ENCODE measurements around the gene CYP11A1.

CYP11A1 gene

DNA sequence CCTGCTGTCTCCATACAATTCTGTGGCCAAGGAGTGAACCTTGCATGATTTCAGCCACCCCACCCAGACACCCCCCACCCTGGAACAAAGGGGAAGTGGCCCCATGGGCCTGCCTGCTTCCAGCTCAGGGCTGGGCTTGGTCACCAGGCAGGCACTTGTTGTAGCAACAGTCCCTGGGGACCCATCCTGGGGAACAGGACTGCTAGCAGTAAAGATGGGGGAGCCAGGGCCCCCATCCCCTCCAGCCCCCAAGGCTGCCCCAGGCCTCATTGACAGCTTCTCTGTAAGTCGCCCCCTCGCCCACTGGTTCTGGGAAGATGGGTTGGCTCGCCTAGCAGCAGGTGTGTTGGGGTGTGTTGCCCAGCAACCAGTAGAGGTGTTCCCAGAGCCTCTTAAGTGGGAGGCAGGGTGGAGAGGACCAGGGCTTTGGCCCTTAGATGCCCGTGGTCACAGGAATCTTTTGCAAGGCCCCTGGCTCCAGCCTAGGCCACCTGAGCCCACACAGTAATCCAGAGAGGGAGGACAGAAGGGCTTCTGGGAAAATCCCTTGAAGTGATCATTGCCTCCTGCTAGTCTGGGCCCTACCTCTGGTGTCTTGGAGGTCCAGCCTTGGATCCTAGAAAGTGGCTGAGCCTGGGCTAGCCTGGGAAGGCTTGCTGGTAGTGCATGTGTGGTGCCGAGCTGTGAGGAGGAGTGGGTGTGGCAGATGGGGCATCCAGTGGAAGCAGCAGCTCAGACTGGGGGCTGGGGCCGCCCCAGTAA lies 48.9 kb downstream of the CYP11A1 start:
- no peak for TF ChIP-seq CTCF (IDR thresholded peaks at IDR 0.05; ENCODE audit: low read depth, low read length, missing control alignments)
- DNase-seq (ENCODE audit: low read depth), result no peak
- H3K4me3 ChIP-seq (ENCODE audit: low read depth, low read length), result no peak overlapping the region
- in situ Hi-C loops (cut with HindIII; ENCODE audit: low sequenced_read_pairs), result loop anchor here (25.0 kb wide), 1 partner anchor 331 kb away; the partner anchor contains the start of genes PML and STOML1

GRCh38 chr15:74317820-74318375 lies 49.5 kb downstream of the CYP11A1 start:
- peak; percentile 80 for DNase-seq (ENCODE audit: low read depth)
- no peak overlapping the region for H3K4me3 ChIP-seq (ENCODE audit: low read depth, low read length)
- in situ Hi-C loops (cut with HindIII; ENCODE audit: low sequenced_read_pairs), result loop anchor here (25.0 kb wide), 1 partner anchor 331 kb away; the partner anchor contains the start of genes PML and STOML1
- no peak for TF ChIP-seq CTCF (IDR thresholded peaks at IDR 0.05; ENCODE audit: low read depth, low read length, missing control alignments)

- in situ Hi-C loops (cut with HindIII; ENCODE audit: low sequenced_read_pairs), result loop anchor here (25.0 kb wide), 1 partner anchor 329 kb away; the partner anchor contains the start of genes PML and STOML1
- no peak for DNase-seq (ENCODE audit: low read depth)
Measured at GRCh38 chr15:74316141-74316540, 51.3 kb downstream of the CYP11A1 start.

GRCh38 chr15:74315626-74316025 lies 51.8 kb downstream of the CYP11A1 start:
- TF ChIP-seq CTCF (IDR thresholded peaks at IDR 0.05; ENCODE audit: low read depth, low read length, missing control alignments), result no peak
- DNase-seq (ENCODE audit: low read depth), result no peak
- no peak overlapping the region for H3K4me3 ChIP-seq (ENCODE audit: low read depth, low read length)
- in situ Hi-C loops (cut with HindIII; ENCODE audit: low sequenced_read_pairs), result loop anchor here (25.0 kb wide), 1 partner anchor 328 kb away; the partner anchor contains the start of genes PML and STOML1

More at GRCh38 chr15:74316141-74316540, 51.3 kb downstream of the CYP11A1 start:
- H3K4me3 ChIP-seq (ENCODE audit: low read depth, low read length), result no peak overlapping the region
- TF ChIP-seq CTCF (IDR thresholded peaks at IDR 0.05; ENCODE audit: low read depth, low read length, missing control alignments), result no peak

- in situ Hi-C loops (cut with HindIII; ENCODE audit: low sequenced_read_pairs), result loop anchor here (25.0 kb wide), 1 partner anchor 328 kb away; the partner anchor contains the start of genes PML and STOML1
- DNase-seq (ENCODE audit: low read depth), result peak; percentile 41
- TF ChIP-seq CTCF (IDR thresholded peaks at IDR 0.05; ENCODE audit: low read depth, low read length, missing control alignments), result no peak
- H3K4me3 ChIP-seq (ENCODE audit: low read depth, low read length), result no peak overlapping the region
Measured at GRCh38 chr15:74314795-74315438, 52.5 kb downstream of the CYP11A1 start.

- no peak overlapping the region for H3K4me3 ChIP-seq (ENCODE audit: low read depth, low read length)
- TF ChIP-seq CTCF (IDR thresholded peaks at IDR 0.05; ENCODE audit: low read depth, low read length, missing control alignments), result no peak
- no peak for DNase-seq (ENCODE audit: low read depth)
- in situ Hi-C loops (cut with HindIII; ENCODE audit: low sequenced_read_pairs), result loop anchor here (25.0 kb wide), 1 partner anchor 327 kb away; the partner anchor contains the start of genes PML and STOML1
Measured at GRCh38 chr15:74313889-74314288, 53.6 kb downstream of the CYP11A1 start.

Measured in astrocyte of the cerebellum (primary cell).